Measurements from ENCODE around the gene ALDH1A3.
"Not testable (repeated sequence)": the region's sequence is repeated elsewhere in the genome, so short reads cannot be mapped to it uniquely, and the experiment has no call there.

ALDH1A3 gene

GRCh38 chr15:100879464-100880138 is at the start of gene ALDH1A3:
Gene ALDH1A3, plus strand, starts transcription at chr15:100879831. Its CDS starts 77 bp downstream, at chr15:100879908.
- DNase-seq, result peak in 1 of 14 donors; percentile 34

DNA sequence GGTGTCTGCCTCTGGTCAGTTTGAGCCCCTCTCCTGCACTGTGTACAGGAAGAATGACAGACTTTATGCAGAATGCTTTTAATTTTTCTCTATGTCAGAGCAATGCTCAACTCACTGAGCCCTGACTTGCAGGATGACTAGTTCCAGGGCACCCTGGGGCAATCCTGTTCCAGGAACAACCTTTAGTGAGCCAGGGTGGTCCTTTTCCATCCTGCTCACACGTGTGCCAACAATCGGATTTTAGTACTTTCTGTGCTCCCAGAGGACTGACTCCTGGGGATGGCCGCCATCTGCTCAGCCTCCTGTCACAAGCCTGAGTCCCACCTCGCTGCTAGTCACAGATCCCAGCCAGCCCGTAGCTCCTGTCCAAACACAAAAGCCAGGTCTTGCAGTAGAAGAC is 48.2 kb upstream of the ALDH1A3 start:
- DNase-seq, result peak in 1 of 14 donors; percentile 56

DNA sequence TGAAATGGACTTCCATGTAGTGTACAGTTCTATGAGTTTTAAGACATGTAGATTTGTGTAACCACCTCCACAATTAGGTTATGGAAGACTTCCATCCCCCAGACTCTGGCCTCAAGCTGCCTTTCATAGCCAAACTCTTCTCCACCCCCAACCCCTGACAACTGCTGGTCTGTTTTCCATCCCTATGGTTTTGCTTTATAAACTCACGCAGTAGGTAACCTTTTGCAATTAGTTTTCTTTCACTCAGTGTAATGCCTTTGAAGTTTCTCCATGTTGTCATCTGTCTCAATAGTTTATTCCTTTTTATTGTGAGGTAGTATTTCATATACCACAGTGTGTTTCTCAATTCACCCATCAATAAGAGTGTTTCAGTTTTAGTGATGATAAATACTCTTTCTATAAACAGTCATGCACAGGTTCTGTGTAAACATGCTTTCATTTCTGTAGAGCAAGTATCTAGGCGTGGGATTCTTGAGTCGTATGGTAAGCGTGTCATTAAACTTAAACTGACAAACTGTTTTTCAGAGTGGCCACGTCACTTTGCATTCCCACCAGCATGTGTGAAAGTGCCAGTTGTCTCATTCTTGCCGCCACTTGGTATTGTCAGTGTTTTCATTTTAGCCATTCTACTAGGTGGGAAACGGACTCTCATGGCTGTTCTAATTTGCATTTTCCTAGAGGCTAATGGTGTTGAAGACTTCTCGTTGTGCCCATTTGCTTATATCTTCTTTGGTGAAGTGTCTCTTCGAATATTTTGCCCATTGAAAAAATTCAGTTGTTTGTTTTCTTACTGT is 47.3 kb upstream of the ALDH1A3 start:
- DNase-seq, result no peak

- DNase-seq, result no peak
Observed at GRCh38 chr15:100833417-100834389, 45.9 kb upstream of the ALDH1A3 start.

DNA sequence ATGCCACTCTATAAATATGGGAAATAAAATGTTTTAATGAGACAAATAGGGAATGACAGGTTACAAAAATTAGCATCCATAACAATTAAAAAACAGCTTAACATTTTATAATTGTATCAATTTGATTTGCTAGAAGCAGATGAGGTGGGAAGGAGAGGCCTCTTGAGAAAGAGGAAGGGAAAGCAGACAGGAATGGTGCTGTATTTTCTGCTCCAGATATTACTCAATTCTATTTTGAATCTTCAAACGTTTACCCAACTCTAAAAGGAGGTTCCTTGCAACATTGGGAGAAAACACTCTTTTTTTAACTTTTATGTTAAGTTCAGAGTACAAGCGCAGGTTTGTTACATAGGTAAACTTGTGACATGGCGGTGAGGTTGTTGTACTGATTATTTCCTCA is 44.9 kb upstream of the ALDH1A3 start:
- DNase-seq, result no peak

- no peak for DNase-seq
Observed at GRCh38 chr15:100835636-100836035, 44.0 kb upstream of the ALDH1A3 start.

GRCh38 chr15:100836501-100836900 is 43.1 kb upstream of the ALDH1A3 start:
- no peak for DNase-seq

DNA sequence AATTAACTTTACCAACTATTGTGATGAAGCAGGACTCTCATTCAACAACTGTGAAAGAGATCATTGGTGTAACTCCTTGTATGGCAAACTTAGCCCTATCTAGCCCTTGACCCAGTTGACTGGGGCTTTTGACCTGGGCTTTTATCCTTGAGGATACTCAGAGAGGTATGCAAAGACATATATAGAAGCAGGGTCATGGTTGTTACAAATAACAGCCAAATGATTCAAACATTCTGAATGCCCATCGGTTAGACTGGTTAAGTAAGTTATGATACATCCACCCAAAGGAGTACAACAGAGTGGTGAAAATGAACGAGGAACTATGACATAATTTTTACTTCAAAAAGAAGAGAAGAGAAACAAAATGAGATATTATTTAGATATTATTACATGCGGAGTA is 38.2 kb upstream of the ALDH1A3 start:
- DNase-seq, result no peak

GRCh38 chr15:100842756-100843730 is 36.6 kb upstream of the ALDH1A3 start:
- DNase-seq, result no peak

GRCh38 chr15:100844167-100844566 is 35.5 kb upstream of the ALDH1A3 start:
- DNase-seq, result no peak

DNA sequence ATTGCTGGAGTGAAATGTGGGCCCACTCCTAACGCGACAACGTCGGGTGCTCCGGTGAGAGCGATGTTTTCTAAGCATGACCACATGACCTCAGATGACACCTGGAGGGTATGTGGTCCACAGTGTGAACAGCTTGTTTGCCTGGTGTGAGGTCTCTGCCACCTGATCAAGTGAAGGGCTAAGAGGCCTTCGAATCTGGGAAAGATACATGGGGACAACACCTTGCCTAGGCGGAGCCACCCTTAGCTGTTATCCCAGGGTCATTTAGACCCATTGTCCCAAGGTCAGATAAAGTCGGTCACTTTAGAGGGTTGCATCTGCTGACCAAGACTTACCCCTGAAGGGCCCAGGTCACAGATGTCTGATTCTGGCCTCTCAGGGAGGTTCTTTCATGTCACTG is 34.9 kb upstream of the ALDH1A3 start:
- DNase-seq, result no peak

DNA sequence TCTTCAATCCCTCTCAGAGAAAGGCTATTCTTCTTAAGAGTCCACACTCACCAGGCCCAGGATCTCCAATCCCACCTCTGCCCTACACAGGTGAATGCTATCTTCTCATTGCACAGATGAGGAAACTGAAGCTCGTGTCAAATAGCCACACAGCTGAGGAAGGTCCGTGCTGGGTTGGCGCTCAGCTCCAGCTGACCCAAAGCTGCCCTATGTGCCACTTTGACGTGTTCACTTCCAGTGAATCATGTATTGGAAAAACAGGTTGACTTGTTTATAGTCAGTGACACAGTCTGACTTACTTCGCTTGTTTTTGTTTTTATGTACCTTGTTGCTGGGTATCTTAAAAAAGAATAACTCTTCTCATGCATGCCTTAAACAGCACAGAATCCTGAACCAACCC is 32.4 kb upstream of the ALDH1A3 start:
- no peak for DNase-seq

- peak in 8 of 14 donors; percentile 16 to 66 (median 50) for DNase-seq
Observed at GRCh38 chr15:100849021-100849854, 30.4 kb upstream of the ALDH1A3 start.

DNA sequence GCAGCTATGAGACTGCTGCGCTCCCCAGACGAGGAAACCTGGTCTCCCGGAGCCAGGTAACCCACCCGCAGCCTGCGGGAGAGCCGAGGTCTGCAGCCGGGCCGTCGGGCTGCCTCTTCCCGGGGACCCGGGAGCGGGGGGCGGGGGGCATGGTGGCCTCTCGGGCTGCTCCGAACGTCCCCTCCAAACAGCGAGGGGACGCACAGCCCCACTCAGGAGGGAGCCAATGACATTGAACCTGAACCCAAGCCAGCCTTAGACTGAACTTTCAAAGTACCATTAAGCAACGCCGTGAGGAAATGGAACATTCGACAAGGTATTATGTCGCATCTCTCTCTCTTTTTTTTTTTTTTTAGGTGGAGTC is 29.8 kb upstream of the ALDH1A3 start:
- no peak for DNase-seq

- not testable (repeated sequence) for DNase-seq
Observed at GRCh38 chr15:100851428-100852015, 28.1 kb upstream of the ALDH1A3 start.

DNA sequence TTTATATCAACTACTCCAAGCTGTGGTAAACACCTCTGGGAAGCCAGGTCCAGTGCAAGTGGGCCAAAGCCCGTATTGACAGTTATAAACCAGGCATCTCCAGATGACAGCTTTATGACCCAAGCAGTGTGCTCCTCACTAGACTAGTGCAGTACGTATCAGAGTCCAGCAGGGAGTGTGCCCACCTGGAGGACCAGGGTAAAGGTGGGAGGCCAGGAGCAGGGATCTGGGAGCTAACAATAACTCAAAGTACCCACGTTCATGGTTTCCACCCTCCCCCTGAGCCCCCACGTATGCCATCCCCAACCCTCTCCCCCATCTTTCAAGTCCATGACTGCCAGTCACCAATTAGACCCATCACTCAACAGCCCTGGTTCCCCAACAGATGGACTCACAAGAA is 27.0 kb upstream of the ALDH1A3 start:
- no peak for DNase-seq

DNA sequence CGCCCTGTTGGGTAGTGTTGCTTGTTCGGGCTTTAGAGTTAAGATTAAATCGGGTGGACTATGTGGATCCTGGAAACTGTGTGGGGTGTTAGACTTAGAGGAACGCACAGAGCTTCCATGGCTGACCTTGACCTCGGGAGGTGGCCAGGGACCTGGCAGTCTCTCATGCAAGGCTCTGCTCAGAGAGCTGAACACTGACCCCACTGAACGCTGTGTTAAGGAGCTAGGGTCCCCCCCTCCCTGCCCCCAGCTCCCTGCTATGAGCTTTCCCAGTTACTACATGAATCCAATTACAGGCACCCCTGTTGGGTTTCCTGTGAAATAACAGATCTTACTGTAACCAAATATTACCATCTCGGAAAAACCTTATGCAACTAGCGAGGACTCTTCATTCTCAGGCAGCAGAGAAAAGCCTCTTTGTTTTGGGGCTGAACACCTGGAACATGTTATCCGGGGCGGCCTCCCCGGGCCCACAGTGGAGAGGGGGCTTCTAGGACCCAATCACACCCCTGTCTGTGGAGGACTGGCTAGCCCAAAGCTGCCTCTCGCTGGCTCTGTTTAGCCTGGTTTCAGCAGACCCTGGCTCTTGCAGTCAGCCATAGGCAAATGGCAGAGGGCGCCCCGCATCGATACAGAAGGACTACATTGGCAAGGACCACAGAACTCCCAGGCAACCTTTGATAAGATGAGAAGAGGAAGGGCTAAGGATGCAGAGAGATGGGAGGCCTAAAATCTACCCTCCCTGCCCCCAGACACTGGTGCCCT is 25.8 kb upstream of the ALDH1A3 start:
- DNase-seq, result no peak

DNA sequence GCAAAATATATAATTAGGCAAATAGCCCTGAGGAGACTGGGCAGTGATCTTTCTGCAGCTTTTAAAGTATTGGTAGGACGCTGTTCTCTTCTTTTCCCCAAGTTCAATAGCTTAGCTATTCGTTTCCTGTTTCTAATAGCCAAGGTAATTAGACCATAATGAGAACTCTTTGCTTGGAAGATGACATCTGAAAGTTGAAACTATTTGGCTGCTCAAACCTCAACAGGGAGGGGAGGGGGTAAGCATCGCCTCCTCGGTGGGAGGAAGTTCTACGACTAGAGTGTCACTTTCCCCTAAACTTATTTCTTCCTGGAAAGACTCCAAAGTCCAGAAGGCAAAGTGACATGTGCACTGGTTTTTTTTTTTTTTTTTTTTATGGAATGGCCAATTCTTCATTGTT is 22.8 kb upstream of the ALDH1A3 start:
- no peak for DNase-seq

- DNase-seq, result no peak
Observed at GRCh38 chr15:100858294-100858693, 21.3 kb upstream of the ALDH1A3 start.
